Astrocyte (in vitro differentiated cells and primary cell): ENCODE data around the gene NEURL1.
A peak's percentile ranks its signal among the peaks of the same experiment; 100 is the strongest.

ENCODE experiments used
- EZH2 ChIP-seq: IDR thresholded peaks from 2 replicates; pipeline ENCODE4 v1.6.1; 2012; ENCODE audit warnings: mild to moderate bottlenecking, low read length, inconsistent platforms; ENCODE audit not compliant: insufficient read depth
- TF ChIP-seq, protein P1 (sequence below): IDR thresholded peaks from 2 replicates; pipeline ENCODE4 v1.5.1; 2011; ENCODE audit warnings: low read depth, mild to moderate bottlenecking, inconsistent platforms, low read length, moderate library complexity; ENCODE audit not compliant: insufficient read depth

DNA sequence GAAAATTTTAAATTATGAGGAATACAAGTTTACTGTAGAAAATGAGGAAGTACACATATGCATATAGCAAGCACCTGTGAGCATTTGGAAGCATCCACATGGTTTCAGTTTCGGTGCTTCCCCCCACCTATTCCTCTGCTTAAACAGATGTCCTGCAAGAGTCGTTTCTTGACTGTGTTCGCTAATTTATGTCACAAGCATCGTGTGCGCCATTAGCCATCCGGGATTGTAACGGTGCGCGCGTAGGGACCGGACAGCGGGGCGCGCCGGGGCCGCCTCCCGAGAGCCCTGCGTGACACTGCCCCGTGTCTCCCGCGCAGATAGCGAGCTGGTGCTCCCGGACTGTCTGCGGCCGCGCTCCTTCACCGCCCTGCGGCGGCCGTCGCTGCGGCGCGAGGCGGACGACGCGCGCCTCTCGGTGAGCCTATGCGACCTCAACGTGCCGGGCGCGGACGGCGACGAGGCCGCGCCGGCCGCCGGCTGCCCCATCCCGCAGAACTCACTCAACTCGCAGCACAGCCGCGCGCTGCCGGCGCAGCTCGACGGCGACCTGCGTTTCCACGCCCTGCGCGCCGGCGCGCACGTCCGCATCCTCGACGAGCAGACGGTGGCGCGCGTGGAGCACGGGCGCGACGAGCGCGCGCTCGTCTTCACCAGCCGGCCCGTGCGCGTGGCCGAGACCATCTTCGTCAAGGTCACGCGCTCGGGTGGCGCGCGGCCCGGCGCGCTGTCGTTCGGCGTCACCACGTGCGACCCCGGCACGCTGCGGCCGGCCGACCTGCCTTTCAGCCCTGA, 90.9 kb downstream of the NEURL1 start:
- TF ChIP-seq, protein P1, sequence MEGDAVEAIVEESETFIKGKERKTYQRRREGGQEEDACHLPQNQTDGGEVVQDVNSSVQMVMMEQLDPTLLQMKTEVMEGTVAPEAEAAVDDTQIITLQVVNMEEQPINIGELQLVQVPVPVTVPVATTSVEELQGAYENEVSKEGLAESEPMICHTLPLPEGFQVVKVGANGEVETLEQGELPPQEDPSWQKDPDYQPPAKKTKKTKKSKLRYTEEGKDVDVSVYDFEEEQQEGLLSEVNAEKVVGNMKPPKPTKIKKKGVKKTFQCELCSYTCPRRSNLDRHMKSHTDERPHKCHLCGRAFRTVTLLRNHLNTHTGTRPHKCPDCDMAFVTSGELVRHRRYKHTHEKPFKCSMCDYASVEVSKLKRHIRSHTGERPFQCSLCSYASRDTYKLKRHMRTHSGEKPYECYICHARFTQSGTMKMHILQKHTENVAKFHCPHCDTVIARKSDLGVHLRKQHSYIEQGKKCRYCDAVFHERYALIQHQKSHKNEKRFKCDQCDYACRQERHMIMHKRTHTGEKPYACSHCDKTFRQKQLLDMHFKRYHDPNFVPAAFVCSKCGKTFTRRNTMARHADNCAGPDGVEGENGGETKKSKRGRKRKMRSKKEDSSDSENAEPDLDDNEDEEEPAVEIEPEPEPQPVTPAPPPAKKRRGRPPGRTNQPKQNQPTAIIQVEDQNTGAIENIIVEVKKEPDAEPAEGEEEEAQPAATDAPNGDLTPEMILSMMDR, result no peak
- peak; percentile 81 for TF ChIP-seq EZH2
